Left forelimb (tissue), 1 donor: ENCODE data around the gene SLC16A13.

Source experiments
- DNase-seq: peaks from one replicate; pipeline ENCODE4 v3.0.0-alpha.2; 2018; ENCODE audit warnings: low spot score

The SLC16A13 gene

DNA sequence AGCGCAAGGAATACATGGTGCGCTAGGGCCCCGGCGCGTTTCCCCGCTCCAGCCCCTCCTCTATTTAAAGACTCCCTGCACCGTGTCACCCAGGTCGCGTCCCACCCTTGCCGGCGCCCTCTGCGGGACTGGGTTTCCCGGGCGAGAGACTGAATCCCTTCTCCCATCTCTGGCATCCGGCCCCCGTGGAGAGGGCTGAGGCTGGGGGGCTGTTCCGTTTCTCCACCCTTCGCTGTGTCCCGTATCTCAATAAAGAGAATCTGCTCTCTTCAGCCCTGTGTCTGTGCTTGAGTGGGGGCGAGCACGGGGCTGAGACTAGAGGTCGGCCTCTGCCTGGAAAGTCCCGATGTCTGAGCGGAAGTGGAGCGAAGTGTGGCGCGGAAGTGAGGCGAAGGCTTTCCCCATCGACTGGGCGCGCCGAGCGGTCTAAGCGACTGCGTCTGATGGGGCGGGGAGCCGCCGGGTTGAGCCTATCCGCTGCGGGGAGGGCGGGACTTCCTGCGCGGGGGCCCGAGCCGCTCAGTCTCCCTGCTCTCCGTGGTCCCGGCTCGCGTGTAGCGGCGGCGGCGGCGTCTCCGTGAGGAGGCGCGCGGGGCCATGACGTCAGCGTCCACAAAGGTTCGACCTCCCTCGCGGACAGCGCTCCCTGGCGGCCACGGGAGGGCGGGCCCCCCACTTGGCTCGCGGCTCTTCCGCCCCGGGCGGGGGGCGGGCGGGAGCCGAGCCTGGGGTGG is 21.4 kb upstream of the SLC16A13 start:
- DNase-seq: peak; percentile 96

DNA sequence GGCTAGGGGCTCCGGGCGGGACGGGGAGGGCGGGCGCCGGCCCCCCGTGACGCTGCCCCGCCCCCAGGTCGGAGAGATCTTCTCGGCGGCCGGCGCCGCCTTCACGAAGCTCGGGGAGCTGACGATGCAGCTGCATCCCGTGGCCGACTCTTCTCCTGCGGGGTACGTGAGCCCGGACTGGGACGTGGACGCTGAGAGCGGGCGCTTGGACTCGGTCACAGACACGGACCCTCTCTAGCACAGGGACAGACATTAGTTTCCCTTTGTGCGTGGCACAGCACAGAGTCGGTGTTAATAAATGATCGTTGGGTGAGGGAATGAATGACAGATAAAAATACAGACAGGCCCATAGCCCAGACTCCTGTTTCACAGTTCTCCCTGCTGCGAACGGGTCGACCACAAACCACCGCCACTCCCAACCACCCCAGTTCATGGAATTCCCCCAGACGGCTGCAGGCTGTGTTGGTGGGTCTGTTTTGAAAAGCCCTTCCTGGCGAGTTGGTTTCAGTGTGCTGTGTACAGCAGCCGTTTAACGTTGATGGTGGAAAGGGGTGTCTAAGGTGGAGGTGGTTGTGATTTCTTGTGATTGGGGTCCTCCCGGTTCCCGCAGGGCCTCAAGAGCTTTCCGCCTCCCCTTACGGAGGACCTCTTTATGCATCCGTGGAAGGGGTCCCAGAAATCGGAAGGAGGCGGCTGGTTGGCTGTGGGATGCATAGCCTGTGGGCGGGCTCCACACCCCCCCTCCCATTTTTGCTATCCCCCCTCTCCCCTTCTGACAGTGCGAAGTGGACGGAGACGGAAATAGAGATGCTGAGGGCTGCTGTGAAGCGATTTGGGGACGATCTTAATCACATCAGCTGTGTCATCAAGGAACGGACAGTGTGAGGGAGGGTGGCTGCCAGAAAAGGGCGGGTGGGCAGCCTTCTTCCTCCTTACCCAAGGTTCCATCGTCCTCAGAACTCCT is 20.5 kb upstream of the SLC16A13 start:
- no peak for DNase-seq

GRCh38 chr17:7016418-7016817 is 19.4 kb upstream of the SLC16A13 start:
- no peak for DNase-seq

DNA sequence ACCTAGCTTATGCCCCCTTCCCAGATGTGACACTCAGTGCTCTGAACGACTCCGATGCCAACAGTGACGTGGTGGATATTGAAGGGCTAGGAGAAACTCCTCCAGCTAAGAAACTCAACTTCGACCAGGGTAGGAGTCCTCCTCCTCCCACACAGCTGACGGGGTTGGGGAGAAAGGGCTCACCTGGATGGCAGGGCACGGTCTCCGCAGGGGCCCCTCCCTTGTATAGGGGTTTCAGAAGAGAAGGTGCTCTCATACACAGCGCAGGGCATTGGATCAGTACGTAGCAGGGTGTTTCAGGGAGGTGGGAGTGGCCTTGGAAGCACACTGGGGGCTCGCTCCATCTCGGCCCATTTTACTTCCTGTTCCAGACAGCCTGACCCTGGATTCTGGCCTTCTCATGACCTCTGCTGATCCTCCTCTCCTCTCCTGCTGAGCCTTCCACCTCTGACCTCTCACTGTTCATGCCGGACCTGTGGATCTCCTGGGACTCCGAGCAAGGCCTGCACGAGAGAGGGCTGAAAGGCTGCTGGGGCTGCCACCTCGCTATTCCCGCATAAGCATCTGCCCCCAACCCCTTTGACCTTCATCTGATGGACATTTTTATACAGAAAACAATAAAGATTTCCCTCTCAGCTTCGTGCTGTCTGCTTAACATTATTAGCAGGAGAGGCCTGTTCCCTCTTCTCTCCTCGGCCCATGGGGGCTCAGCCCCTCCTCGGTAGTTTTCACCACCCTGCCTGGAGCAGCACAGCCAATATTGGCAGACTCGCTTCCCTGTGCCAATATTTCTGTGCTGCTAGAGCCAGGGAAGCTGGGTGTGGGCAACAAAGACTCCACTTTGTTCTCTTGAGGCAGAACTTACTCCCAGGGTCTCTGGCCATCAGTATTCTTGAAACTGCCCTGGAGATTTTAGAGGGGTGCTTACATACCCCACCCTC is 18.7 kb upstream of the SLC16A13 start:
- no peak for DNase-seq

DNA sequence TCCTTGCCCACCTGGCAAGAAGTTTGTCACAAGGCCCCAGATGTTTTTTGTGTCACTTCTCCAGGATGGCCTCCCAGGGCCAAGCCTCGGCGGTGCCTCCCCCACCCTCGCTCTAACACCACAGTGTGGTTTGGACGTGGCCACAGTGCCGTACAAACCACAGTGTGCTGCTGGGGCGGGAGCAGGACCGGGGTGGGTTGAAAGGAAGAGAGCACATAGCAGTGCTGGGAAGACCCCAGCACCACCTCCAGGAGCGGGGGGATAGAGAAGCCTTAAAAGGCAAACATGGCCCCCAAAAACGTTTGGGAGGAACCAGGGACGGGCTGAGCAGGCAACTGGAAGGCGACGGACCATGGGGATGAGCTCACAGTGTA is 18.0 kb upstream of the SLC16A13 start:
- DNase-seq: no peak

DNA sequence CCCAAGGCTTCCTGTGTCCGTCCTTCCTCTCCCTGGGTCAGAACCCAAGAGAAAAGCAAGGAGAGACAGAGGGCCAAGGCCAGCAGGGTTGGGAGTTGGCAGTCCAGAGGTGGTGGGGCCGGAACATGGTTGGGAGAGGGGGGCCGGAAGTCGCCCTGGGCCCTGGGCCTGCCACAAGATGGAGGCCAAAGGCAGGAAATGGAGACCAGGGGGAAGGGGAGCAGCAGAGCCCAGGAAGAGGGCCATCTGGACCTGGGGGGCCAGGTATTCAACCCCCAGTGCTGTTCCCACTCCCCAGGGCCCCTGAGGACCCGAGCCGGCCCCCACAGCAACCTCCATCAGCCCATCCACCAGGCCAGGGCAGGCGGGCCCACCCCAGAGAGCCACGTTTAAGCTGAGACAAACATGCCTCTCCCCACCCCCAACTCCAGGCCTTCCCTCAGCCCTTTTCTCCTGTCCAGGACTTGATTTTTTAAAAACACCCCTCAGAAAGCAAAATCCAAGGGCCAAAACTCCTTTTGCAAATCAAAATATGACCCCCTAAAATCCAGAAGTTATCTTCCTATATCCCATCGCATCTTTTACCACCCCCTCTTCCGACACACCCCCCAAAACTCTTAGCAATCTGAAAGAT is 17.4 kb upstream of the SLC16A13 start:
- no peak for DNase-seq

- no peak for DNase-seq
Measured at GRCh38 chr17:7019367-7019766, 16.4 kb upstream of the SLC16A13 start.

DNA sequence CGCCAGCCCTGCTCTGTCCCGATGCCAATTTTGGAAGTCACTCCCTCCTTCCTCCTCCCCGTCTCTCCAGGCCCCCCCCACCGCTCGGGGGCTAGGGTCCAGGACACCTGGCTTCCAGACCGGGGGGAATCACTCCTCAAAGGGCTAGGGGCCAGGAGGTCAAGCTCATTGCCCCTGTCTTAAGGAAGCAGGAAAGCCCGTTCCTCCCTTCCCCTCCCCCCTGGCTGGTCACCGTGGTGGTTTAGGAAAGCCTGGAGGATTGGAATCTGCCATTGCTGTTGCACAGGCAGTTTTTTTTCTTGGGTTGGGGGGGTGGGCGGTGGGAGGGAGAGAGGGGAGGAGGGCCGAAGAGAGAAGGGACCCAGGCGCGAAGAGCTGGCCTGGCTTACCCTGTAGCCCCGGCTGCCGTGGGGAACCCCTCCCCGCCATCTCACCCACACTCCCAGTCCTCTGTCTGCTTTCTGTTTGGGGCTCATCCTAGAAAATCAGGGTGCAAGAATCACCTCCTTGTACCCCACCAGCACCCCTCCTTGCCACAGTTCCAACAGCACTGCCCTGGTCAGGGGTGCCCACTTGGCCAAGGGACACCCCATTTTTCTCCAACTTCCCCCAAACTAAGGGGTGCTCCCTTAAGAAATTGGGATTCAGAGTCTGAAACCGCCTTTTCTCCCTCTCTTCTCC is 15.8 kb upstream of the SLC16A13 start:
- DNase-seq: no peak

DNA sequence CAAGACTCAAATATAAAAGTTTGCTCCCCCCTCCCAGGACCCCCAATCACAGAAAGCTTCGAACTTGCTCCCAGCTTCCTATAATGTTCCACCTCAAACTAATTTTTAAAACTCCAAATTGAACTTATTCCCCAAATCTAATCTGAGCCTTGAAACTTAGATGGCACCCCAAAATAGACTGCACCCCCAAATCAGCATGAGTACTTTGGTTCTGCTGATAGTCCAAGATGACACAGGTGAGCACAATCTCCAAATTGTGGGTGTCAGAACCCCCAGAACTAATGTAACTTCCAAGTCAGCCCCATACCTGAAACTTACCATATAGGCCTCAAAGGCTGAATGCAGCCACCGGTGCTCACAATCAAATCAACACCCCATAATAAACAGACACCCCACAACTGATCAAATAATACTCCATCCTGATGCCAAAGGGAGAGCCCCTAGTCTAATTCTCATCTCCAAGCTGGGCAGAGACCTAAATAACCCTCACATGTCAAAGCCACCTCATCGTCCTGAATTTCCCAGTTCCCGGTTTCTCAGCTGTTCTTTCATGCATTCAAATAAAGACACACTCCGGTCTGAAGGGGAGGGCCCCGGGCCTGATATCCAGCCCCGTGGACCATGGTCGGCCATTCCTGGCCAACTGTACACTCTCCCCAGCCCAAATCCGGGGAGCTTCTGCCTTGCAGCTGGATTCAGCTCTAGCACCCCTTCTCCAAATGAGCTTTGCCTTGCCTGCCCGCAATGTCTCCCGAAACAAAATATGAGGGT is 14.7 kb upstream of the SLC16A13 start:
- no peak for DNase-seq

GRCh38 chr17:7021993-7022778 is 13.6 kb upstream of the SLC16A13 start:
- DNase-seq: peak; percentile 86

- DNase-seq: no peak
Measured at GRCh38 chr17:7022781-7023571, 12.8 kb upstream of the SLC16A13 start, which contains the start of gene BCL6B. BCL6B (plus strand) TSS chr17:7023050; CDS start chr17:7023672, 622 bp downstream.

DNA sequence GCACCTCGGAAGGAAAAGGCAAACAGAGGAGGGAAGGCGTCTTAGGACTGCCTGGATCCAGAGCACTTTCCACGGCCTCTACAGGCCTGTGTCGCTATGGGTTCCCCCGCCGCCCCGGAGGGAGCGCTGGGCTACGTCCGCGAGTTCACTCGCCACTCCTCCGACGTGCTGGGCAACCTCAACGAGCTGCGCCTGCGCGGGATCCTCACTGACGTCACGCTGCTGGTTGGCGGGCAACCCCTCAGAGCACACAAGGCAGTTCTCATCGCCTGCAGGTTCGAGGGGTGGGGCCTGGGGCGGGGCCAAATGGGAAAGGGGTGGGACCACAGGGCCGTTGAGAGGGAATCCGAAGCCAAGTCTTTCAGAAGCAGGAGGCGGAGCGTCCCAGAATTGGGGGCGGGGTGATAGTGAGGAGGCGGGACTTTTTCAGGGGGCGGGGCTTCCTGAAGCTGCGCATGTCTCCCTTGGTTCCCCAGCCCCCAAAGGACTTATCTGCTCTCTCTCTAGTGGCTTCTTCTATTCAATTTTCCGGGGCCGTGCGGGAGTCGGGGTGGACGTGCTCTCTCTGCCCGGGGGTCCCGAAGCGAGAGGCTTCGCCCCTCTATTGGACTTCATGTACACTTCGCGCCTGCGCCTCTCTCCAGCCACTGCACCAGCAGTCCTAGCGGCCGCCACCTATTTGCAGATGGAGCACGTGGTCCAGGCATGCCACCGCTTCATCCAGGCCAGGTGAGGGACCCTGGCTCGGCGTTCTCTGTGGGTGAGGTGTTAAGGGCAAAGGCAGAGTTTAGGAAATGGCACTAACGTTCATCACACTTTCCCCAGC is 12.0 kb upstream of the SLC16A13 start:
- DNase-seq: peak; percentile 87

GRCh38 chr17:7024402-7024785 is 11.4 kb upstream of the SLC16A13 start:
- DNase-seq: no peak

- DNase-seq: no peak
Measured at GRCh38 chr17:7025245-7025644, 10.6 kb upstream of the SLC16A13 start.

GRCh38 chr17:7026471-7027115 is 9.2 kb upstream of the SLC16A13 start:
- no peak for DNase-seq

DNA sequence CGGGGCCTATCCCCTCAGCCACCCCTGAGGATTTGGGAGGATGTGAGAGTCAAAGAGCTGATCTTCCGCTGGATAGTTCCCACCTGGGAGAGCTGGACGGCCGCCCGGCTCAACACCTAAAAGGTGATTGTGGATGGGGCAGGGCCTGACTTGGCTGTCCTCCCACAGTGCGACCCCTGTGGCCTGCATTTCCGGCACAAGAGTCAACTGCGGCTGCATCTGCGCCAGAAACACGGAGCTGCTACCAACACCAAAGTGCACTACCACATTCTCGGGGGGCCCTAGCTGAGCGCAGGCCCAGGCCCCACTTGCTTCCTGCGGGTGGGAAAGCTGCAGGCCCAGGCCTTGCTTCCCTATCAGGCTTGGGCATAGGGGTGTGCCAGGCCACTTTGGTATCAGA is 8.5 kb upstream of the SLC16A13 start:
- no peak for DNase-seq

- DNase-seq: no peak
Measured at GRCh38 chr17:7029096-7029495, 6.7 kb upstream of the SLC16A13 start.
